K562 (cell line): ENCODE measurements around the gene MRPL19. TPM values are rescaled to one million over a fixed set of nuclear protein-coding genes. Genes with fewer than 3 reads are reported as not detected.

Experiments
- ATAC-seq: fragments of 200-7000 bp; cut with Tn5 transposase; 3 replicates; pipeline ENCODE4 v1.9.1; 2020; ENCODE audit warnings: moderate library complexity
- BruUV-seq: library from RNA; stranded (reverse); fragments of 400-500 nt; replicated peaks from 2 replicates; lab custom pipeline; 2021; lab: Mats Ljungman, UMichigan
- CTCF ChIA-PET: fragments of 300-600 bp; formaldehyde crosslinking; extraction: SDS; loops from one replicate; lab custom pipeline; 2021; ENCODE audit warnings: low intra/inter-chr PET ratio; lab: Yijun Ruan, JAX
- POLR2A ChIA-PET: fragments of 300-600, 350-650 bp; sonication (Branson Sonifier 250); formaldehyde crosslinking; extraction: SDS; loops from one replicate; lab custom pipeline; 2021; ENCODE audit warnings: antibody characterized with exemption, inconsistent platforms; lab: Yijun Ruan, JAX
- DNase-seq, 4 experiments: peaks; one replicate each; pipeline versions ENCODE4 v3.0.0 to v3.0.0-alpha.2; 2011 to 2018; ENCODE audit warnings: low spot score in 3 of 4, mixed read lengths in 3 of 4; ENCODE audit errors: extremely low read depth in 1 of 4
- FAIRE-seq: peaks from 2 replicates; lab custom pipeline; 2011; peaks lifted over from hg19 to GRCh38; lab: Jason Lieb, UNC
- H2AFZ ChIP-seq: 2 replicates; pipeline ENCODE4 v1.6.0; 2011; ENCODE audit warnings: low read depth, low read length, control low read depth, inconsistent platforms
- H3K27ac ChIP-seq: fragments of 200-600 bp; 3 replicates; pipeline ENCODE4 v1.8.0; 2011; ENCODE audit warnings: low read depth, mild to moderate bottlenecking, control low read depth, inconsistent platforms, low read length, moderate library complexity, mixed read lengths; ENCODE audit errors: extremely low read depth
- H3K27me3 ChIP-seq, 2 experiments: fragments of 300-600 bp in 1 of 2; 2 replicates in 1 of 2; 3 replicates in 1 of 2; pipeline versions ENCODE4 v1.6.0 to v1.8.0; 2011; ENCODE audit warnings: inconsistent platforms in 2 of 2, low read length in 2 of 2, mild to moderate bottlenecking in 1 of 2, mixed read lengths in 1 of 2, moderate library complexity in 1 of 2; ENCODE audit not compliant: control insufficient read depth in 2 of 2, insufficient read depth in 2 of 2
- H3K36me3 ChIP-seq: fragments of 300-600 bp; 3 replicates; pipeline ENCODE4 v1.8.0; 2011; ENCODE audit warnings: mild to moderate bottlenecking, low read length, inconsistent platforms; ENCODE audit not compliant: control insufficient read depth, insufficient read depth
- H3K4me1 ChIP-seq, 2 experiments: fragments of 200-600 bp in 1 of 2; replicated peaks in 1 of 2; 2 replicates in 1 of 2; 3 replicates in 1 of 2; pipeline versions ENCODE4 v1.5.1 to v1.8.0; 2011; ENCODE audit warnings: inconsistent platforms in 2 of 2, low read length in 2 of 2, mild to moderate bottlenecking in 1 of 2, mixed read lengths in 1 of 2, moderate library complexity in 1 of 2; ENCODE audit not compliant: control insufficient read depth in 2 of 2, insufficient read depth in 2 of 2
- H3K4me2 ChIP-seq: 2 replicates; pipeline ENCODE4 v1.6.1; 2011; ENCODE audit warnings: low read length, control low read depth, inconsistent platforms, mixed read lengths; ENCODE audit not compliant: insufficient read depth
- H3K4me3 ChIP-seq: fragments of 200-600 bp; sonication (generic), shearing (Covaris generic); 2 replicates; pipeline ENCODE4 v1.5.1; 2016; ENCODE audit warnings: control low read depth, inconsistent platforms
- H3K79me2 ChIP-seq: fragments of 200-600 bp; 3 replicates; pipeline ENCODE4 v1.8.0; 2011; ENCODE audit warnings: low read length, inconsistent platforms; ENCODE audit not compliant: control insufficient read depth, insufficient read depth
- H3K9ac ChIP-seq, 2 experiments: 2 replicates each; pipeline versions ENCODE4 v1.6.0 to v1.6.1; 2011; ENCODE audit warnings: low read depth in 2 of 2, low read length in 2 of 2, control low read depth in 1 of 2, inconsistent platforms in 1 of 2, mild to moderate bottlenecking in 1 of 2, mixed read lengths in 1 of 2; ENCODE audit not compliant: insufficient read depth in 1 of 2
- H3K9me1 ChIP-seq: one replicate; pipeline ENCODE4 v1.6.0; 2011; ENCODE audit warnings: inconsistent platforms, mild to moderate bottlenecking, low read length, moderate library complexity; ENCODE audit not compliant: control insufficient read depth, insufficient read depth
- H3K9me3 ChIP-seq: replicated peaks from 2 replicates; pipeline ENCODE4 v1.5.1; 2011; ENCODE audit warnings: low read depth, low read length, inconsistent platforms; ENCODE audit not compliant: control insufficient read depth, insufficient read depth
- H4K20me1 ChIP-seq: replicated peaks from 2 replicates; pipeline ENCODE4 v1.6.1; 2011; ENCODE audit warnings: low read length, inconsistent platforms, mixed read lengths; ENCODE audit not compliant: control insufficient read depth, insufficient read depth
- BCLAF1 ChIP-seq, 2 experiments: fragments of 450-650 bp in 1 of 2; IDR thresholded peaks; 2 replicates each; pipeline ENCODE4 v1.6.1; 2011 to 2017; ENCODE audit warnings: low read depth in 2 of 2, antibody characterized with exemption in 1 of 2, borderline replicate concordance in 1 of 2, low read length in 1 of 2, mild to moderate bottlenecking in 1 of 2, mixed read lengths in 1 of 2; ENCODE audit not compliant: control insufficient read depth in 1 of 2
- CREB1 ChIP-seq, 2 experiments: sonication (generic) in 1 of 2; formaldehyde crosslinking in 1 of 2; IDR thresholded peaks; 2 replicates each; pipeline versions ENCODE4 v1.6.1 to v1.8.0; 2012 to 2022; ENCODE audit warnings: inconsistent platforms in 1 of 2, mild to moderate bottlenecking in 1 of 2, missing genetic modification reagents in 1 of 2, moderate library complexity in 1 of 2
- DIDO1 ChIP-seq: fragments of 450-650 bp; IDR thresholded peaks from 2 replicates; pipeline ENCODE4 v1.6.1; 2016; ENCODE audit warnings: low read depth, missing biosample characterization, missing genetic modification characterization
- E2F3 ChIP-seq: fragments of 250-450 bp; sonication (Bioruptor Pico); IDR thresholded peaks from 2 replicates; pipeline ENCODE4 v1.4.0; 2020; ENCODE audit warnings: mild to moderate bottlenecking
- E2F6 ChIP-seq, 2 experiments: IDR thresholded peaks; 2 replicates each; pipeline ENCODE4 v1.6.1; 2011; ENCODE audit warnings: borderline replicate concordance in 1 of 2, control low read depth in 1 of 2, low read depth in 1 of 2, low read length in 1 of 2, mild to moderate bottlenecking in 1 of 2, mixed read lengths in 1 of 2, moderate library complexity in 1 of 2; ENCODE audit not compliant: insufficient read depth in 1 of 2, insufficient read length in 1 of 2, poor library complexity in 1 of 2, severe bottlenecking in 1 of 2; ENCODE audit errors: extremely low read depth in 1 of 2
- GABPB2 ChIP-seq: fragments of 250-450 bp; sonication (Bioruptor Pico); conservative IDR thresholded peaks from 2 replicates; pipeline ENCODE4 v1.5.1; 2021; ENCODE audit warnings: mild to moderate bottlenecking
- HNRNPLL ChIP-seq: fragments of 200-400 bp; formaldehyde crosslinking; IDR thresholded peaks from 2 replicates; pipeline ENCODE4 v1.6.1; 2017; ENCODE audit warnings: low read length, low read depth, mild to moderate bottlenecking; ENCODE audit not compliant: poor library complexity, severe bottlenecking
- PHF21A ChIP-seq: fragments of 450-650 bp; IDR thresholded peaks from 2 replicates; pipeline ENCODE4 v1.6.1; 2017; ENCODE audit warnings: low read depth, borderline replicate concordance
- RUNX1 ChIP-seq: sonication (generic); IDR thresholded peaks from 2 replicates; pipeline ENCODE4 v1.6.1; 2016; ENCODE audit warnings: antibody characterized with exemption, low read depth
- THAP12 ChIP-seq: fragments of 250-450 bp; sonication (Bioruptor Pico); IDR thresholded peaks from 2 replicates; pipeline ENCODE4 v1.9.0; 2021; ENCODE audit warnings: mild to moderate bottlenecking, inconsistent platforms
- ZBTB26 ChIP-seq: fragments of 450-650 bp; formaldehyde crosslinking; IDR thresholded peaks from 2 replicates; pipeline ENCODE4 v1.4.0; 2022; ENCODE audit warnings: missing genetic modification characterization
- ZNF133 ChIP-seq: fragments of 250-450 bp; sonication (Bioruptor Pico); IDR thresholded peaks from 2 replicates; pipeline ENCODE4 v1.4.0; 2020; ENCODE audit warnings: mild to moderate bottlenecking
- ZNF766 ChIP-seq: fragments of 200-800 bp; sonication (Bioruptor generic); conservative IDR thresholded peaks from 2 replicates; pipeline ENCODE4 v1.6.1; 2016; ENCODE audit warnings: missing genetic modification characterization, missing compliant biosample characterization
- WGBS: fragments of 100-300 bp; shearing (Covaris generic); methylation state at CpG from one replicate; pipeline ENCODE4 v1.1.6; 2016; ENCODE audit warnings: low coverage, mixed read lengths; ENCODE audit not compliant: insufficient coverage; ENCODE audit errors: missing lambda C conversion rate; 5-methylcytosine and 5-hydroxymethylcytosine counted together
- in situ Hi-C: fragments of 300-500 bp; cut with MboI; formaldehyde crosslinking; loops from 4 replicates; pipeline ENCODE4 v1.15.0; 2018; ENCODE audit warnings: inconsistent platforms, mixed read lengths
- intact Hi-C: fragments of 100-400 bp; cut with micrococcal nuclease; formaldehyde crosslinking; loops from 2 replicates; pipeline ENCODE4 v1.14.2; 2022
- polyA plus RNA-seq, 8 experiments: library from polyadenylated mRNA; depleted of rRNA in 4 of 8; stranded (reverse) in 5 of 8; unstranded in 3 of 8; fragments of >200 nt; fragmentation: Nextera tagmentation in 2 of 8; fragmentation: Illumina TruSeq in 1 of 8; extraction: Ambion mirVana in 2 of 8; extraction: Trizol in 1 of 8; gene quantifications; 2 replicates each; pipeline versions ENCODE4 v1.2.1 to v1.2.3, GENCODE V29; 2011 to 2014; ENCODE audit warnings: inconsistent platforms in 1 of 8, missing spikeins in 1 of 8
- total RNA-seq, 7 experiments: library from RNA; depleted of rRNA in 6 of 7; stranded (reverse); fragments of >200 nt in 6 of 7; fragmentation: Illumina TruSeq in 2 of 7; extraction: Trizol in 2 of 7; gene quantifications; 2 replicates each; pipeline versions ENCODE4 v1.2.1 to v1.2.3, GENCODE V29; 2011 to 2021; ENCODE audit warnings: low replicate concordance in 1 of 7

Gene MRPL19
- total and polyA plus RNA-seq, 9 of the 15 experiments (the other 6 are each of a cell fraction or from before 2014, with no cell fraction given), result 9.7 to 65.9 (median 56.1) TPM

- no peak for TF ChIP-seq PHF21A
- no peak for TF ChIP-seq THAP12
- TF ChIP-seq ZNF766 (CRISPR knock-in tag), result no peak
- no peak for TF ChIP-seq ZBTB26 (CRISPR knock-in tag)
Measured at GRCh38 chr2:75736276-75736675, 89.7 kb downstream of the MRPL19 start (continued).

- Histone ChIP-seq H3K9me3 (no peaks in the 10 kb centered on the region), H4K20me1 (no peaks in the 10 kb centered on the region), H3K27me3 (no peaks in the 10 kb centered on the region), H3K4me3 (no peak overlapping the region), H3K4me1 (no peaks in the 10 kb centered on the region), H3K9ac (no peak overlapping the region), H3K9me1 (no peaks in the 10 kb centered on the region), H3K27ac (no peak overlapping the region), H3K36me3 (no peaks in the 10 kb centered on the region), H3K79me2 (no peaks in the 10 kb centered on the region), H3K4me2 (no peak overlapping the region), H2AFZ (no peak overlapping the region)
- CTCF ChIA-PET, result no interaction called here
- intact Hi-C loops (no loop called here), in situ Hi-C loops (no loop called here)
- FAIRE-seq (no peak), DNase-seq (no peak), ATAC-seq (no peak)
- BruUV-seq, result no TSS peak
- WGBS, result 0% methylated on average over 1 of the region's 1 CpG
- POLR2A ChIA-PET, result no interaction called here
- TF ChIP-seq BCLAF1 (IDR thresholded peaks at IDR 0.05; ENCODE audit: borderline replicate concordance in 1 of 2, control insufficient read depth in 1 of 2, low read depth in 2 of 2, low read length in 1 of 2) (no peak), HNRNPLL (no peak), CREB1 (IDR thresholded peaks at IDR 0.05) (no peak), CREB1 (CRISPR knock-in tag; IDR thresholded peaks at IDR 0.05) (no peak), E2F6 (IDR thresholded peaks at IDR 0.05; ENCODE audit: borderline replicate concordance in 1 of 2, extremely low read depth in 1 of 2, insufficient read depth in 1 of 2, insufficient read length in 1 of 2, low read depth in 1 of 2, low read length in 1 of 2, poor library complexity in 1 of 2, severe bottlenecking in 1 of 2) (no peak), RUNX1 (no peak), GABPB2 (CRISPR knock-in tag) (no peak), E2F3 (CRISPR knock-in tag) (no peak), DIDO1 (no peak), ZNF133 (CRISPR knock-in tag) (no peak)
Measured at GRCh38 chr2:75737961-75738360, 91.4 kb downstream of the MRPL19 start.
